Panc1 (cell line): ENCODE results near the gene IHH.

Source experiments
- POLR2AphosphoS5 ChIP-seq: IDR thresholded peaks from 2 replicates; pipeline ENCODE4 v1.6.1; 2012; ENCODE audit warnings: mild to moderate bottlenecking, low read depth, low read length, moderate library complexity
- SIN3A ChIP-seq: IDR thresholded peaks from 2 replicates; pipeline ENCODE4 v1.6.1; 2012; ENCODE audit warnings: low read depth, mild to moderate bottlenecking, low read length, moderate library complexity, borderline replicate concordance; ENCODE audit not compliant: insufficient read depth
- TF ChIP-seq, protein P1 (sequence below): fragments of 450-650 bp; IDR thresholded peaks from 2 replicates; pipeline ENCODE4 v1.5.1; 2017; ENCODE audit warnings: mild to moderate bottlenecking
- TF ChIP-seq, protein P2 (sequence below), 2 experiments: IDR thresholded peaks; 2 replicates each; pipeline ENCODE4 v1.6.1; 2011 to 2012; ENCODE audit warnings: low read depth in 2 of 2, control low read depth in 1 of 2, low read length in 1 of 2, mild to moderate bottlenecking in 1 of 2, moderate library complexity in 1 of 2; ENCODE audit not compliant: insufficient read depth in 1 of 2

DNA sequence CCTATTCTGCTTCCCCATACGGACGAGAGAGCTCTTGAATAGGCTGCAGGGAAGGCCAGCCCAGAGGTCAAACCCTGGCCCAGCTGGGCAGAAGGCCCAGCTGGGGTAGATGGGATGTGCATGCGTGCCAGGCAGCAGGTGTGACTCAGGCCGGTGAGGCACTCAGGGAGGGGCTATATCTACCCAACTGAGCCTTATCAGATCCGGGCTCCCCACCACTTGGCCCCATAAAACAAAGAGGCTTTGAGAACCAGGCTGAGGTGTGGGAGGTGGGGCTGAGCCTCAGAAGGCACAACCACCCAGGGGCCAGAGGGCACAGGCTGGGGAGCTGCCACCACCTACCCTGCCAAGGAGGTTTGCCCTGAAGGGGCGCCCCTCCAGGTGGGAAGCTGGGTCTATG lies 11.4 kb downstream of the IHH start:
- no peak for TF ChIP-seq POLR2AphosphoS5
- TF ChIP-seq, protein P1, sequence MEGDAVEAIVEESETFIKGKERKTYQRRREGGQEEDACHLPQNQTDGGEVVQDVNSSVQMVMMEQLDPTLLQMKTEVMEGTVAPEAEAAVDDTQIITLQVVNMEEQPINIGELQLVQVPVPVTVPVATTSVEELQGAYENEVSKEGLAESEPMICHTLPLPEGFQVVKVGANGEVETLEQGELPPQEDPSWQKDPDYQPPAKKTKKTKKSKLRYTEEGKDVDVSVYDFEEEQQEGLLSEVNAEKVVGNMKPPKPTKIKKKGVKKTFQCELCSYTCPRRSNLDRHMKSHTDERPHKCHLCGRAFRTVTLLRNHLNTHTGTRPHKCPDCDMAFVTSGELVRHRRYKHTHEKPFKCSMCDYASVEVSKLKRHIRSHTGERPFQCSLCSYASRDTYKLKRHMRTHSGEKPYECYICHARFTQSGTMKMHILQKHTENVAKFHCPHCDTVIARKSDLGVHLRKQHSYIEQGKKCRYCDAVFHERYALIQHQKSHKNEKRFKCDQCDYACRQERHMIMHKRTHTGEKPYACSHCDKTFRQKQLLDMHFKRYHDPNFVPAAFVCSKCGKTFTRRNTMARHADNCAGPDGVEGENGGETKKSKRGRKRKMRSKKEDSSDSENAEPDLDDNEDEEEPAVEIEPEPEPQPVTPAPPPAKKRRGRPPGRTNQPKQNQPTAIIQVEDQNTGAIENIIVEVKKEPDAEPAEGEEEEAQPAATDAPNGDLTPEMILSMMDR, result no peak
- TF ChIP-seq SIN3A, result no peak
- TF ChIP-seq, protein P2, sequence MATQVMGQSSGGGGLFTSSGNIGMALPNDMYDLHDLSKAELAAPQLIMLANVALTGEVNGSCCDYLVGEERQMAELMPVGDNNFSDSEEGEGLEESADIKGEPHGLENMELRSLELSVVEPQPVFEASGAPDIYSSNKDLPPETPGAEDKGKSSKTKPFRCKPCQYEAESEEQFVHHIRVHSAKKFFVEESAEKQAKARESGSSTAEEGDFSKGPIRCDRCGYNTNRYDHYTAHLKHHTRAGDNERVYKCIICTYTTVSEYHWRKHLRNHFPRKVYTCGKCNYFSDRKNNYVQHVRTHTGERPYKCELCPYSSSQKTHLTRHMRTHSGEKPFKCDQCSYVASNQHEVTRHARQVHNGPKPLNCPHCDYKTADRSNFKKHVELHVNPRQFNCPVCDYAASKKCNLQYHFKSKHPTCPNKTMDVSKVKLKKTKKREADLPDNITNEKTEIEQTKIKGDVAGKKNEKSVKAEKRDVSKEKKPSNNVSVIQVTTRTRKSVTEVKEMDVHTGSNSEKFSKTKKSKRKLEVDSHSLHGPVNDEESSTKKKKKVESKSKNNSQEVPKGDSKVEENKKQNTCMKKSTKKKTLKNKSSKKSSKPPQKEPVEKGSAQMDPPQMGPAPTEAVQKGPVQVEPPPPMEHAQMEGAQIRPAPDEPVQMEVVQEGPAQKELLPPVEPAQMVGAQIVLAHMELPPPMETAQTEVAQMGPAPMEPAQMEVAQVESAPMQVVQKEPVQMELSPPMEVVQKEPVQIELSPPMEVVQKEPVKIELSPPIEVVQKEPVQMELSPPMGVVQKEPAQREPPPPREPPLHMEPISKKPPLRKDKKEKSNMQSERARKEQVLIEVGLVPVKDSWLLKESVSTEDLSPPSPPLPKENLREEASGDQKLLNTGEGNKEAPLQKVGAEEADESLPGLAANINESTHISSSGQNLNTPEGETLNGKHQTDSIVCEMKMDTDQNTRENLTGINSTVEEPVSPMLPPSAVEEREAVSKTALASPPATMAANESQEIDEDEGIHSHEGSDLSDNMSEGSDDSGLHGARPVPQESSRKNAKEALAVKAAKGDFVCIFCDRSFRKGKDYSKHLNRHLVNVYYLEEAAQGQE (IDR thresholded peaks at IDR 0.05; ENCODE audit: insufficient read depth in 1 of 2, low read depth in 2 of 2, low read length in 1 of 2), result no peak
